ENCODE measurements around the gene HMGB2.

DNA sequence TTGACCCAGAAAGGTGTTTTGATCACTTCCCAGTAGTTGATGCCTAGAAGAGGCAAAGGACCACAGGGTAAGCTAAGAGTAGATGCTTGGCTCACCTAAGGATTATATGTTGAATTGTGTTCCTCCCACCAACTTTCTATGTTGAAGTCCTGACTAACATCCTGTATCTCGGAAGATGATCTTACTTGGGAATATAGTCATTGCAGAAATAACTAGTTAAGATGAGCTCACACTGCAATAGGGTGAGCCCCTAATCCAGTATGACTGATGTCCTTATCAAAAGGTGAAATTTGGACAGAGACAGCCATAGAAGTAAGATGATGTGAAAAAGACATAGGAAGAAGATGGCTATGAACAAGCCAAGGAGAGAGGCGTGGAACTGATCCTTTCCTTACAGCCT lies 3.3 kb upstream of the HMGB2 start:
- no peak for TF ChIP-seq POLR2A (IDR thresholded peaks at IDR 0.05; ENCODE audit: low read length)
- no peak for TF ChIP-seq GATA1 (IDR thresholded peaks at IDR 0.05; ENCODE audit: low read depth, low read length)
